HG03575 (cell line): Measurements from ENCODE around the gene TOMM70.
"Not testable (repeated sequence)": the region's sequence is repeated elsewhere in the genome, so short reads cannot be mapped to it uniquely, and the experiment has no call there.

Source experiments
- ATAC-seq: cut with Tn5 transposase; IDR thresholded peaks from one replicate; pipeline ENCODE4 v1.9.1; 2021; ENCODE audit not compliant: unreplicated experiment, insufficient number of reproducible peaks, low FRiP score; ENCODE audit errors: extremely low read depth

The TOMM70 gene

DNA sequence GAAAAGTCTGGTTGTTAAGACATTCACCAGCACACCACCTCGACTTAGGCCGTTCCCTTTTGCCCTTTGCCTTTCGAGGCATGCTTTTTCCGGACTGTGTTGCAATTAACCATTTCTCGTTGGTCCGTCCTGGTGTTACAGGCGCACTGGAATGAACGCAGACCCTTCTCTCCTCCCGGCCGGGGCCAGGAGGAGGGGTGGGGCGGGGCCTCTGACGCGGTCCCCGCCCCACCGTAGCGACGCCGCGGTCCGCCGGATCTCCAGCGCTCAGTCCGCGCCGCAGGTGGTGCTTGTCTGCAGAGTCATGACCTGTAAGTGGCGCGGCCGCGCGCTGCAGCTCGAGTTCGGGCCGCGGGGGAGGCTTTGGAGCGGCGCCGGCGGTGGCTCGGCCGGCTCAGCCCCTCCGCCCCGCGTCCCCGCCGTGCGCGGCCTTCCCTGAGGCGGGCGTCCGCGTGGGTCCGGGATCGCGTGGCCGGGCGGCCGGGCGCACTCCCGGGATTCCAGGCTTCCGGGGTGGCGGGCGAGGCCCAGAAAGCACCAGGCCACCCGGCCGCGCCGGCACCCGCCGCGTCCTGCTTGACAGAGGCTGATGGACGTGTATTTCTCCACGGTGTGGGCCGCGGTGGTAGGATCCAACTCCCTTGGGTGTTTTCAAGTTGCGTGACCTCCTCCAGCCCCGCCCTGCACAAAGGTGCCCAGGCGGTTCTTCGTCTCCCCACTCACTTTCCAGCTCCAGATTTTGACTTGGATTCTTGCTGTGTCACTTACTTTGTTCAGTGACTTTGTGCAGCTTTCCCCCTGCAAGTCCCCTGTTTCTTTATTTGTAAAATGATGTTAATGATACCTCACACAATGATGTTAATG is 66.2 kb downstream of the TOMM70 start, which contains the start of gene NIT2:
Gene NIT2, plus strand, starts transcription at position 270 of the 864 bp plus-strand sequence. Its CDS starts 35 bp downstream, at position 305.
- peak; percentile 57 for ATAC-seq

GRCh38 chr3:100333970-100334487 is 66.9 kb downstream of the TOMM70 start:
- ATAC-seq: no peak

DNA sequence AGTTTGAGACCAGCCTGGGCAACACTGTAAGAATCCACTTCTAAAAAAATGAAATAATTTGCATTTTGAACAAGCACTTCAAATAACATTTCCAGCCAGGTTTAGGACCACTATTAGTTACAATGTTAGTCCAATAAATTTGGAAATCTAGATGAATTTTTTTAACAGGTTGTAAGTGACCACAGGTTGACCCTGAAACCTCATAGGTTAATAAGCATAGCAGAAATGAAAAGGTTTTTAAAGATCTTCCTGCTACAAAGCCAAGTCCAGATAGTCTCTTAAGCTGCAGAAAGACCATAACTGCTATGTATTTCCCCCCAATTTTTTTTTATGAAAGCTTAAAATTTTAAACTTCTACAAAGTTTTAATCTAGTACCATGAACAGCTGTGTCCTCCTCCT is 67.8 kb downstream of the TOMM70 start:
- no peak for ATAC-seq

DNA sequence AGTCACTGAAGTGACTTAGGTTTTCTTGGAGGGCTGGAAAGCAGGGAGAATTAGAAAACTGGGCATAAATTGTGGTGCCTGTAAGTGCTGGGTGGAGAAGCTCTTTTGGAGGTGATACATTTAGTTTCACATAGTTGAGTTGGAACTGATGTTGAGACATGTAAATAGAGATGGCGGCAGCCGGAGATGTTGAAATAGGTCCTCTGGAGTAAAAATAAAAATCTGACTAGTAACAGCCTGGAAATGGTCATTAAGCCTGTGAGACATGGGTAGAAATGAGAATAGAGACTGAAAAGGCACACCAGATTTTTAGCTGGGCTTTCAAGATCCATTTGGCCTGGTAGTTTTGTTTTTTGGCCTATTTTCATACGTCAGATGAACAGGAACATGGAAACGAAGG is 69.2 kb downstream of the TOMM70 start:
- ATAC-seq: no peak

- ATAC-seq: no peak
These were observed 70.2 kb downstream of the TOMM70 start for GRCh38 chr3:100330651-100331050.

DNA sequence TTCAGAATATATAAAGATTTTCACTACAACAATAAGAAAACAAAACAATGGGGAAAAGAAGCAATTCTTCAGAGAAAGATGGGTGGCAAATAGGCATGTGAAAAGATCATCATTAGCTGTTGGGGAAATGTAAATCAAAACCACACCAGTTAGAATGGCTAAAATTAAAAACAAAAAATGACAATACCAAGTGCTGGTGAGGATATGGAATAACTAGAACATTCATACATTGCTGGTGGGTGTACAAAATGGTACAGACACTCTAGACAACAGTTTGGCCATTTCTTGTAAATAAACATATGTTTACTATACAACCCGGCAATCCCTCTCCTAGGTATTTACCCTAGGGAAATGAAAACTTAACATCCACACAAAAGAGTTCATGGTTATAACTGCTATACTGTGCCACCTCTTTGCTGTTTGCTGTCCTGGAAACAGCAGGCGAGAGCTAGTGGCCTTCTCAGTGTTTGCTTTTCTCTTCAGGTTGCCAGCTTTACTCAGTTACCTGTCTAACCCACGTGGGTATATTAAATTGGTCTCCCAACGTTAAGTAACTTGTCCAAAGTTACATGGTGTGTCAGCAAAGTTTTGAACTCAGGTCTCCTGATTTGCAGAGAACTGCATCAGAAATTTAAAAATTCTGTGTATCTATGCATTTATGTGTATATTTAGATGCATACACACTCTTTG is 70.9 kb downstream of the TOMM70 start:
- ATAC-seq: no peak

GRCh38 chr3:100327377-100327776 is 73.5 kb downstream of the TOMM70 start:
- not testable (repeated sequence) for ATAC-seq

DNA sequence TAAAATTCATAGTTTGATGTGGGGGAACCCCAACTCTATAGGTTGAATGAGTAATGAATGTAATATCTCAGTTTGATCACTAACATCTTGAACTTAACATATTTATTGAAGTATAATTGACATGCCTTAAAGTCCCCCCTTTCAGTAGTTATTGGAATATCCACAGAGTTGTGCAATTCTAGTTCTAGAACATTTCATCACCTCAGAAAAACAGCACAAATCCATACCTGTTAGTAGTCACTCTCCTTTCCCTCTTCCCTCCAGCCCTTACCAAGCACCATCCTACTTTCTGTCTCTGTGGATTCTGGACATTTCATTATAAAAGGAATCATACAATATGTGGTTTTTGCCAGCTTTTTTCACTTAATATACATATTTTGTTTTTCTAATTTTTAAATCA is 75.1 kb downstream of the TOMM70 start:
- ATAC-seq: no peak

DNA sequence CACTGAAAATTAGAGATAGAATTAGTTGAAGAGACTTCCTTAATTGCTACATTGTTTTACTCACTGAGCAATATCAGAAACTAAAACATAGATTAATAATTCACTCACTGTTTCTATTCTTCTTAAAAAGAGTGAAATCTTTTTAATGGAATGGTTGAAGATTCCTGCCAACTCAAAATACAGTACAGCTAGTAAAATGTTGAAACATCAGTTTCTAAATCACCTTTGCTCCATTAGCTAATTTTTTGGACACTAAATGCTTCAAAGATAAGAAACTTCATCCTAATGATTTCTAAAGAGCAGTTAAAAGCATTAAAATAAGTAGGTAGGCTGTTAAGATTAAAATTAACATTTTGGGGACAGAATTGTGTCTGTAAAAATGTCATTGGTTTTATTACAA is 76.8 kb downstream of the TOMM70 start:
- no peak for ATAC-seq

- ATAC-seq: no peak
These were observed 80.9 kb downstream of the TOMM70 start for GRCh38 chr3:100319951-100320350.

- ATAC-seq: no peak
These were observed 83.0 kb downstream of the TOMM70 start for GRCh38 chr3:100317912-100318311.

DNA sequence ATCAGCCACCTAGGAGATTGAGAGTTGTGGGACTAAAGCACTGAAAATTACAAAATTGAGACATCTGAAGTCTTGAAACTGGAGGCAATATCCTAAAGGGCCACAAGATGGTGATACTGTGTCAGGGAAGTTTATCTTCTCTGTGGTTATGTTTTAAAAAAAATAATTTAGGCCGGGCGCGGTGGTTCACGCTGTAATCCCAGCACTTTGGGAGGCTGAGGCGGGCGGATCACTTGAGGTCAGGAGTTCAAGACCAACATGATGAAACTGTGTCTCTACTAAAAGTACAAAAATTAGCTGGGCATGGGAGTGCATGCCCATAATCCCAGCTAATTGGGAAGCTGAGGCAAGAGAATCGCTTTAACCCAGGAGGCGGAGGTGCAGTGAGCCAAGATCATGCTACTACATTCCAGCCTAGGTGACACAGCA is 84.2 kb downstream of the TOMM70 start:
- no peak for ATAC-seq
